Gastrocnemius medialis (tissue), 4 donors: ENCODE measurements around the gene AFF1.

Source experiments
- CTCF ChIP-seq, 5 experiments: fragments of 450-650 bp in 3 of 5; fragments of 200-600 bp in 2 of 5; sonication (generic) in 2 of 5; IDR thresholded peaks in 4 of 5; conservative IDR thresholded peaks in 1 of 5; 1 replicate in 4 of 5; 2 replicates in 1 of 5; pipeline ENCODE4 v1.5.1; 2016 to 2019; ENCODE audit warnings: antibody characterized with exemption in 5 of 5, mild to moderate bottlenecking in 3 of 5, moderate library complexity in 3 of 5
- POLR2A ChIP-seq, 2 donors: fragments of 450-650 bp; IDR thresholded peaks; one replicate each; pipeline ENCODE4 v1.6.1; 2017; ENCODE audit warnings: antibody characterized with exemption in 2 of 2, mild to moderate bottlenecking in 2 of 2, moderate library complexity in 2 of 2

- no peak for TF ChIP-seq POLR2A (IDR thresholded peaks at IDR 0.05)
- TF ChIP-seq CTCF (IDR thresholded peaks at IDR 0.05 in 4 of 5, conservative IDR thresholded peaks at IDR 0.05 in 1 of 5), result no peak
Measured at GRCh38 chr4:86927843-86928395, 6.9 kb upstream of the AFF1 start.
